ENCODE results near the gene ATP2A3.

Gene ATP2A3

DNA sequence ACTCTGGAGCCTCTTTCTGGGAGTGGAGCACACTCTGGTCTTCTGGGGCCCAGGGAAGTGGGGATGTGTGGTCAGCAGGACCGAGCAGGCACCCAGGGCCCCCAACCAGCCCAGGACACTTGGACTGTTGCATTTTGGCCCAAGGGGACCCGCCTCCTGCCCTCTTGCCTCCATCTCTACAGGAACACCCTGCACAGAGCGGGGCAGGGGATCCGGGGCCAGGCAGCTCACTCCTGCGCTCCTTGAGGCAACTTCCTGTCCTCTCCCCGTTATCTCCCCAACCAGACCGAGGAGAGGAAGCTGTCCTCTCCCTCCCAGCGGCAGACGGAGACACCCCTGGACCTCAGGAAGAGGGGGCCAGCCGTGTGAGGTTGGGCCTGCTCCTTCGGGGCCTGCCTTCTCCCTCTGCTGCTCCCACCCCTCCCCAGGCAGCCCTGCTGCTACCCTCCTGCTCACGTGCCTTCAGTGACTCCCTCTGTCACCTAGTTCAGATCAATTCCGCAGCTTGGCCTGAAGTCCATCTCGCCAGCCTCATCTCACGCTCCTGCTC lies 10.0 kb upstream of the ATP2A3 start (continued):
- TF ChIP-seq, protein P1, sequence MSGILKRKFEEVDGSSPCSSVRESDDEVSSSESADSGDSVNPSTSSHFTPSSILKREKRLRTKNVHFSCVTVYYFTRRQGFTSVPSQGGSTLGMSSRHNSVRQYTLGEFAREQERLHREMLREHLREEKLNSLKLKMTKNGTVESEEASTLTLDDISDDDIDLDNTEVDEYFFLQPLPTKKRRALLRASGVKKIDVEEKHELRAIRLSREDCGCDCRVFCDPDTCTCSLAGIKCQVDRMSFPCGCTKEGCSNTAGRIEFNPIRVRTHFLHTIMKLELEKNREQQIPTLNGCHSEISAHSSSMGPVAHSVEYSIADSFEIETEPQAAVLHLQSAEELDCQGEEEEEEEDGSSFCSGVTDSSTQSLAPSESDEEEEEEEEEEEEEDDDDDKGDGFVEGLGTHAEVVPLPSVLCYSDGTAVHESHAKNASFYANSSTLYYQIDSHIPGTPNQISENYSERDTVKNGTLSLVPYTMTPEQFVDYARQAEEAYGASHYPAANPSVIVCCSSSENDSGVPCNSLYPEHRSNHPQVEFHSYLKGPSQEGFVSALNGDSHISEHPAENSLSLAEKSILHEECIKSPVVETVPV (CRISPR knock-in tag; IDR thresholded peaks at IDR 0.05): no peak
- no peak for TF ChIP-seq ZNF565 (CRISPR knock-in tag; conservative IDR thresholded peaks at IDR 0.05; ENCODE audit: low read depth)
- no peak for TF ChIP-seq GLIS3 (CRISPR knock-in tag; IDR thresholded peaks at IDR 0.05)

DNA sequence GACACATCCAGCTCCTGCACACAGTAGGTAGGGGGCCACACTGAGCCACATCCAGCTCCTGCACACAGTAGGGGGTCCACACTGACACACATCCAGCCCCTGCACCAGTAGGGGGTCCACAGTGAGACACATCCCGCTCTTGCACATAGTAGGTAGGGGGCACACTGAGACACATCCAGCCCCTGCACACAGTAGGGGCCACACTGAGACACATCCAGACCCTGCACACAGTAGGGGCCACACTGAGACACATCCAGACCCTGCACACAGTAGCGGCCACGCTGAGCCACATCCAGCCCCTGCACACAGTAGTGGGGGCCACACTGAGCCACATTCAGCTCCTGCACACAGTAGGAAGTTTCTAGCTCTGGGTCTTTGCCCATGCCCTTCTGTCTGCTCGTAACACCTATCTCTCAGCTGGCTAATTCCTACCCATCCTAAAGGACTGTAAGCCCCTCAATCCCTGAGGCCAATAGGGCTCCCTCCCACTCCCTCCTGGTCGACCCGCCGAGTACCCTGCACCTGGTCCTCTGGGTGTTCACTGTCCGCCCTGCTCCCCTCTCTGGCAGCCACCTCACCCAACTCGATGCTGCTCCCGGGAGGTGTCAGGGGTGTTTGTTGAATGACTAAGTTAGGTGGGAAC lies 9.4 kb upstream of the ATP2A3 start:
- TF ChIP-seq TCF4 (CRISPR knock-in tag; IDR thresholded peaks at IDR 0.05; ENCODE audit: borderline replicate concordance) (no peak), ESRRG (CRISPR knock-in tag; IDR thresholded peaks at IDR 0.05) (no peak), PPARA (CRISPR knock-in tag; IDR thresholded peaks at IDR 0.05; ENCODE audit: borderline replicate concordance) (no peak), ARNTL (CRISPR knock-in tag; IDR thresholded peaks at IDR 0.05; ENCODE audit: borderline replicate concordance, low read depth) (no peak)
- TF ChIP-seq, protein P1 (CRISPR knock-in tag; IDR thresholded peaks at IDR 0.05): no peak
- ATAC-seq: no peak

GRCh38 chr17:3972931-3973330 lies 8.7 kb upstream of the ATP2A3 start:
- no peak for ATAC-seq
- TF ChIP-seq ZNF565 (CRISPR knock-in tag; conservative IDR thresholded peaks at IDR 0.05; ENCODE audit: low read depth) (no peak), ZC3H10 (CRISPR knock-in tag; IDR thresholded peaks at IDR 0.05) (no peak), GLIS3 (CRISPR knock-in tag; IDR thresholded peaks at IDR 0.05) (no peak), POU6F1 (CRISPR knock-in tag; IDR thresholded peaks at IDR 0.05; ENCODE audit: borderline replicate concordance, low read depth) (no peak), ZNF8 (CRISPR knock-in tag; IDR thresholded peaks at IDR 0.05) (no peak), SNAI2 (CRISPR knock-in tag; IDR thresholded peaks at IDR 0.05) (no peak), BACH2 (CRISPR knock-in tag; IDR thresholded peaks at IDR 0.05; ENCODE audit: borderline replicate concordance) (no peak), RARB (CRISPR knock-in tag; IDR thresholded peaks at IDR 0.05) (no peak), ESRRG (CRISPR knock-in tag; IDR thresholded peaks at IDR 0.05) (no peak)

DNA sequence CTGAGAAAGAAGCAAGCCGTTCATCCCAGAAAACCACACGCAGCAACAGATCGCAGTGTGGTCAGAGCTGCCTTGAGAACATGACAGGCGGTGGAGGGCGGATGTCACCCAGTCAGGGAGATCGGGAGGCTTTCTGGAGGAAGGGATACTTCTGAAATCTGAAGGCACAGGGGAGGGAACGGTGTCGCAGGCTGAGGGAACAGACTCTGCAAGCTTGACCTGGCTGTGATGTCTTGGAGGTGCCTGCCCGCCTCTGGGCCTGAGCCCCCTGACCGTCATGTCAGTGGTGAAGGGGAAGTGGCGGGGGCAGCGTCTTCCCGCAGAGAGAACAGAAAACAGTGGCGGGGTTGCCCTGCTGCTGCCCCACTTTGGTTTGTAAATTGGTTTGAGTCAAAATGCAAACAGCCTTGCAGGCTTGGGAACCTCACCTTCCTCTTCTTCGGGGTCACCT lies 8.1 kb upstream of the ATP2A3 start:
- TF ChIP-seq TCF4 (CRISPR knock-in tag; IDR thresholded peaks at IDR 0.05; ENCODE audit: borderline replicate concordance): no peak
- no peak for TF ChIP-seq ZFP30 (CRISPR knock-in tag; IDR thresholded peaks at IDR 0.05)
- no peak for TF ChIP-seq OSR1 (CRISPR knock-in tag; IDR thresholded peaks at IDR 0.05)
- no peak for TF ChIP-seq GLIS3 (CRISPR knock-in tag; IDR thresholded peaks at IDR 0.05)
- TF ChIP-seq ESRRG (CRISPR knock-in tag; IDR thresholded peaks at IDR 0.05): no peak
- TF ChIP-seq, protein P2, sequence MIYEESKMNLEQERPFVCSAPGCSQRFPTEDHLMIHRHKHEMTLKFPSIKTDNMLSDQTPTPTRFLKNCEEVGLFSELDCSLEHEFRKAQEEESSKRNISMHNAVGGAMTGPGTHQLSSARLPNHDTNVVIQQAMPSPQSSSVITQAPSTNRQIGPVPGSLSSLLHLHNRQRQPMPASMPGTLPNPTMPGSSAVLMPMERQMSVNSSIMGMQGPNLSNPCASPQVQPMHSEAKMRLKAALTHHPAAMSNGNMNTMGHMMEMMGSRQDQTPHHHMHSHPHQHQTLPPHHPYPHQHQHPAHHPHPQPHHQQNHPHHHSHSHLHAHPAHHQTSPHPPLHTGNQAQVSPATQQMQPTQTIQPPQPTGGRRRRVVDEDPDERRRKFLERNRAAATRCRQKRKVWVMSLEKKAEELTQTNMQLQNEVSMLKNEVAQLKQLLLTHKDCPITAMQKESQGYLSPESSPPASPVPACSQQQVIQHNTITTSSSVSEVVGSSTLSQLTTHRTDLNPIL (CRISPR knock-in tag; IDR thresholded peaks at IDR 0.05; ENCODE audit: low read depth): no peak
- no peak for TF ChIP-seq ZNF8 (CRISPR knock-in tag; IDR thresholded peaks at IDR 0.05)
- ATAC-seq: no peak

- ATAC-seq: no peak
- no peak for TF ChIP-seq ISL1 (CRISPR knock-in tag; IDR thresholded peaks at IDR 0.05)
- no peak for TF ChIP-seq SNAI2 (CRISPR knock-in tag; IDR thresholded peaks at IDR 0.05)
- TF ChIP-seq PPARA (CRISPR knock-in tag; IDR thresholded peaks at IDR 0.05; ENCODE audit: borderline replicate concordance): no peak
- no peak for TF ChIP-seq PATZ1 (CRISPR knock-in tag; IDR thresholded peaks at IDR 0.05; ENCODE audit: borderline replicate concordance)
- TF ChIP-seq ZNF565 (CRISPR knock-in tag; conservative IDR thresholded peaks at IDR 0.05; ENCODE audit: low read depth): no peak
- no peak for TF ChIP-seq ESRRG (CRISPR knock-in tag; IDR thresholded peaks at IDR 0.05)
- TF ChIP-seq BACH2 (CRISPR knock-in tag; IDR thresholded peaks at IDR 0.05; ENCODE audit: borderline replicate concordance): no peak
- TF ChIP-seq ARNTL (CRISPR knock-in tag; IDR thresholded peaks at IDR 0.05; ENCODE audit: borderline replicate concordance, low read depth): no peak
- no peak for TF ChIP-seq TCF4 (CRISPR knock-in tag; IDR thresholded peaks at IDR 0.05; ENCODE audit: borderline replicate concordance)
- no peak for TF ChIP-seq CSDC2 (CRISPR knock-in tag; IDR thresholded peaks at IDR 0.05)
- TF ChIP-seq, protein P1 (CRISPR knock-in tag; IDR thresholded peaks at IDR 0.05): no peak
- TF ChIP-seq, protein P2 (CRISPR knock-in tag; IDR thresholded peaks at IDR 0.05; ENCODE audit: low read depth): no peak
- TF ChIP-seq ZNF8 (CRISPR knock-in tag; IDR thresholded peaks at IDR 0.05): no peak
- no peak for TF ChIP-seq ZC3H10 (CRISPR knock-in tag; IDR thresholded peaks at IDR 0.05)
These were observed 6.4 kb upstream of the ATP2A3 start for GRCh38 chr17:3970668-3971067.

Measured in SK-N-SH treated with all-trans-retinoic acid at 6 μM for 48 hours (cell line).